CD4-positive, alpha-beta T cell treated with Interleukin-15 for 4 hours (primary cell): Measurements from ENCODE around the gene OXNAD1.

Source experiments
- DNase-seq: peaks from one replicate; pipeline ENCODE4 v3.0.0-alpha.2; 2020; ENCODE audit warnings: low spot score

OXNAD1 gene

GRCh38 chr3:16247282-16248061 lies 17.5 kb upstream of the OXNAD1 start:
- peak; percentile 82 for DNase-seq

- DNase-seq, result no peak
Observed at GRCh38 chr3:16248556-16248955, 16.5 kb upstream of the OXNAD1 start.

DNA sequence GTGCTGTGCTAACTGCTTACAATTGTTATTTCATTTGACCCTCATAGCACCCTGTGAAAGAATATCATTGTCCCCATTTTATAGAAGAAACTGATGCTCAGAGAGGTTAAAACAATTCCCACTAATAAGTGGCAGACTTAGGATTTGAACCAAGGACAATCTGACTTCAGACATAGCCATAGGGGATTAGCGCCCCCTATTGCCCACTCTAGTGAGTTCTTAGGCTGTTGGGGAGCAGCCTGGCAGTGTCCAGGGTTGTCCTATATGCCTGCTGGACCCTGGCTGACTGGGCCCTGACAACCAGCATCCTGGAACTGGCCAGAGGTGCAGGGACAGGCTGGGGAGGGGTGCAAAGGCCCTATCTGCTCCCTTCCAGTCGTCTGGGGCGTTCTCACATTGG lies 15.7 kb upstream of the OXNAD1 start:
- DNase-seq, result no peak

DNA sequence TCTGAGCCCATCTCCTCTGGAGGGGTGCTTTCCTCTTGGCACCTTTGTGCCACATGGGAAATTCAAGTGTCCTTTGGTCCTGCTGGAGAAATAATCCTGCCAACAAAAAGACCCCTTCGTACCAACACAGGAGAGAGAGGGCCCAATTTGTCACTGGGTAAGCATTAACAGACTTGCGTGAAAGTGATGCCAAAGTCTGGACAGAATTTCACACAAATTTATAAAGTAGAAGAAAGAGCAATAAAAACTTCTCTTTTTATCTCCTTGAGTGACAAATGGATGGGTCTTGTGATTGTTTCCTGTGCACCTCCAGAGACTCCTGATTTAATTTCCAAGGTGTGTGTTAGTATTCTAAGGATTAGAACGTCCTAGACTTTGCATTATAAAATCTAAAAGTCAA lies 15.1 kb upstream of the OXNAD1 start:
- DNase-seq, result no peak

- no peak for DNase-seq
Observed at GRCh38 chr3:16251316-16252085, 13.5 kb upstream of the OXNAD1 start.

DNA sequence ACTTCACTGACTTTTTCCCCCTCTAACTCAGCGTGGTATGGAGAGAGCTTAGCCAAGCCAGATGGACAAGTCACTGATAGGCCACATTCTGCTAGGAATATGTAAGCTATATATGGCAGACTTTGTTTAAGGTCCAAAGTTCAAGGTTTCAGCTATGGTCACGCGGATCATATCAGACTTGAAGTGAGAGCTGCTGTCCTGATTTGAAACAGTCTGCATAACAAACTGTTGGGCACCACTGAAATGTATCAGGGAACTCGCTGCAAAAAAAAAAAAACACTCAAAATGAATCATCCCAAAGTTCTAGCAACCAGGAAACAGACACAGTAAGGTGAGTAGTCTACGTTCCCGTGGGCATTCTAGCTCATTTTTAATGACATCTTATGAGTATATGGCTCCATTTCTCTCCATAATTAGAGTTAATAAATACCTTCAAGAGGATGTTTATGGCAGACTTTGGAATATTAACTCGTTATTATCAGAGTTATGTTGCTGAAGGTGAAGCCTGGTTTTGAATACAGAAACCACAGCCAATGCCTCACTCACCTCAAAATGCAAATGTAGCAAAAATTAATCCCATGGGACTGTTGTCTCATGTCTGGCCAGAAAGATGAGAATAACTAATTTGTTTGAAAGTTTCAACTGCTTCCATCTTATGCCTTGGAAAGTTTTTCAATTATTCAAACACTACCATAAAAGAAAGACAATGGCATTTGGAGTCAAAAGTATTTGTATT lies 12.6 kb upstream of the OXNAD1 start:
- DNase-seq, result no peak

GRCh38 chr3:16252988-16253387 lies 12.0 kb upstream of the OXNAD1 start:
- DNase-seq, result no peak

DNA sequence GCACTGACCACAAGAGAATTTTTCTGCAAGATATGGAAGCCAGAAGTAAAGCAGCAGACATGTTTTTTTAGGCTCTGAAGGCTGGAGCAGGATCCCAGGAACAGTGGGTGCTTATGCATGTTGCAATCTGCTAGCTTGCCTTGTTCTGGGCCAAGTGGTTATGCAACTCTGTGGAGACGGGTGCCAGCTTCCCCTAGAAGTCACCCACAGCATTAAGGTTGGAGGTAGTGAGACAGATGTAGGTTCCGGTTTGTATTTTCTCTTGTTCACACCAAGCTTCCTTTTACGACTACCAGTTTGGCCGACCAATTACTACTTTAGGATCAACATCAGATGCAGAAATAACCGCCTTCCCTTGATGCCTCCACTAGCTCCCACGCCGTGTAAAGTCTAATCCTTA lies 11.4 kb upstream of the OXNAD1 start:
- DNase-seq, result no peak

DNA sequence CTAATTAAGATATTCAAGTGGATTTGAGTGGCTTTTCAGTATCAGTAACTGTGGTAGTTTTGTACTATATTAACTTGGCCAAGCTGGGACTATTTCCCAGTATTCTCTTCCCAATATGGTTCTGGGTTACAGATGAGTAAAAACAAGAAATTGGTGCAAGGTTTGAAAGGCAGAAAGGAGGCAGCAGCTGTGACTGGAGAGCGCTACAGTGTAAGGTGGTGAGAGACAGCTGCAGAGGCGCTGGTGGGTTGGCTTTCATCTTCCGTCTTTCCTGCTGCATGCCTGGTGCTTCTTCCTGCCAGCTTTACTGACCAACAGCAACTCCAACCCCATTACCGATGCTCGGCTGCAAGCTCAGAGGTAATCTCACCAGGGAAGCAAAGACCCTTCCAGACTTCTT lies 10.1 kb upstream of the OXNAD1 start:
- no peak for DNase-seq

DNA sequence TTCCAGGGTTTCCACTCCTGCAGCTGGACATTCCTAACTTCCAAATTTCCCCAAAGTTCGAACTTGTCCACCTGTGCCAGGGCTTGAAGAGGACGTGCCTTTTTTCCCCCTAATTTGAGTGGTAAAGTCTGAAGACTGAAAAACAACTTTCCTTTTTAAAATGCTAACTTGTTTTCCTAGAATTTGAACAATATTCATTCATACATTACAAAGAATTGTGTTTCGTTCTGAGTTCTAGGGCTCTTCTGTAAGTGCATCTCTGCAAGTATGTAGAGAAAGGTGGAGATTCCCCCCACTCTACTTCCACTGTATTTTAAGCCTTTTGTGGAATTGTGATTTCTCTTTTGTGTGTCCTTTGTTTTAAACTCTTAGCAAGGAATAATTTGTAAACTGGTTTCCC lies 9.7 kb upstream of the OXNAD1 start:
- DNase-seq, result no peak

DNA sequence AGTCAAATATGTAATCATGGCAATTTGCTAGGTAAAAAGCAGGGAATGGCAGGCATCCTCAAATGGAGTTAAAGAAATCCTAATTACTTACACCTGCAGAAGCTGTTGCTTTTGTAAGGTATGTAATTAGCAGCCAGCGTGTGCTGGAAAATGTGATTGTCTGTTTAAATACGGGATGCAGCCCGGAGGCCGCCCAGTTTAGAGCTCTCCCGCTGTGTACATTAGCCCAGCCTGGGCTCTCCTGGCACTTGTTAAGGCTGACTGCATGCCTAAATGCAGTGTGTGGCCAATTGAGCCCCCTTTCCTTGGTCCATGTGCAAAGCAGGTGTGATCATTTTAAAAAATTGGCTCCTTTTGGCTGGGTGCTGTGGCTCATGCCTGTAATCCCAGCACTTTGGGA lies 9.3 kb upstream of the OXNAD1 start:
- no peak for DNase-seq

DNA sequence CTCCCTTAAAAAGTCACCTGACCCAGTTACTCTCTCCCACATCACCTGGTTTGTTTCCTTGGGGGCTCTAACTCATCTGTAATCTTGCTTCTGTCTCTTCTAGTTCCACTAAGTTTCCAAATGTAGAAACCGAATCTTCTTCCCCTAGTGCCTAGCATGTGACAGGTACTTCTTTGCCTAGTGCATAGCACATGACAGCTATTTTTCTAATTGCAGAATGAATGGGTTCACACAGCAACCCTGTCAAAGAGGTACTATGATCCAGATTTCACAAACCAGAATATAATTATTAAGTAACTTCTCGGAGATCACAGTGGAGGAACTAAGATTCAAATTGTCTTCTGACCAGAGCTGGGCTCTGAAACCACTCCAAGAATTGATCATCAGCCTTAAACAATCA lies 7.7 kb upstream of the OXNAD1 start:
- no peak for DNase-seq

GRCh38 chr3:16258177-16258576 lies 6.8 kb upstream of the OXNAD1 start:
- no peak for DNase-seq

DNA sequence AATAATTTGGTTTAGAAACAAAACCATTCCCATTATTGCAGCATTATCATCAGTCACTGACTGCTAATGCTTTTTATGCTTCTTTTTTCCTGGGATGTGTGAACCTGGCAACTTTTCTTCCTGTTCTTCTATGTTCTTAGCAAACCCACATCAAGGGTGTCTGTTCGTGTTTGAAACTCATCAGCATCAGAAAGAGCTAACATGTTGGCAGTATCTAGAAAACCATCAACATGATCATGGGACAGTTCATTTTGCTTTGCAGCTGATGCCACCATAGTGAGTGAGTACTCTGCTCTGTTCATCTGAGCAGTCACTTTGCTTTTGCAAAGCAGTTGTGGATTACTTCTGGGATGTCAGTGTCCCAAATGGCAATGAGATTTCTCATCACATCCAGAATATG lies 6.1 kb upstream of the OXNAD1 start:
- DNase-seq, result no peak

DNA sequence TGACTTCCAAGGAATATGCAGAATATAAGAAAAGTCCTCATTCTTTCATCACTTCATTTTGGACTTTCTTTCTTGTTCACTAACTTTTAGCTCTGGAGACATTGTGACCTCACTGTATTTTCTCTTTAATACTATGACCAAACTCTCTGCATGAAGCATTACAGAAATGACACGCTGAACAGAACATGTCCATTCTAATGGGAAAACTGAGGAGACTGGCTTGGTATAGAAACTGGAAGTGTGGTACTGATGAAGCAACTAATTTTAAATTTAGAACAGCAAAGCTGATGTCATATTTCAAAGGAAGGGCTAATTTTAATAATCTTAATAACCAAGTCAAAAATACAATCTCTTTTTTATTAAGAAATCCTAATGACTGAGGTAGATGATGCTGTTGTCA lies 5.0 kb upstream of the OXNAD1 start:
- DNase-seq, result no peak

DNA sequence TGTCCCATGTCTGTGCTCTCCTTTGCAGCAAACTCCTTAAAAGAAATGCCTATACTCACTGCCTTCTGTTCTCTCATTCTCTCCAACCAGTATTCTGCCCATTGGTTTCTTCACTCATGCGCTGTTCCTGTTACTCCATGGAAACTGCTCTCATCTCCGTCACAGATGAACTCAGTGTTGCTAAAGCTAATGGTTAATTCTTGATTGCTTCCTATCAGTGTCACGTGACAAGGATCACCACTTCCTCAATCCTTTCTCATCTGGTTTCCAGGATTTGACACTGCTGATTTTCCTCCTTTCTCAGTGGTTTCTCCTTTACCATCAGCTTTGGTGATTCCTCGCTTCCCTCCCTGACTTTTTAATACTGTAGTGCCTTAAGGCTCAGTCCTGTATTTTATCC lies 2.8 kb upstream of the OXNAD1 start:
- DNase-seq, result no peak

DNA sequence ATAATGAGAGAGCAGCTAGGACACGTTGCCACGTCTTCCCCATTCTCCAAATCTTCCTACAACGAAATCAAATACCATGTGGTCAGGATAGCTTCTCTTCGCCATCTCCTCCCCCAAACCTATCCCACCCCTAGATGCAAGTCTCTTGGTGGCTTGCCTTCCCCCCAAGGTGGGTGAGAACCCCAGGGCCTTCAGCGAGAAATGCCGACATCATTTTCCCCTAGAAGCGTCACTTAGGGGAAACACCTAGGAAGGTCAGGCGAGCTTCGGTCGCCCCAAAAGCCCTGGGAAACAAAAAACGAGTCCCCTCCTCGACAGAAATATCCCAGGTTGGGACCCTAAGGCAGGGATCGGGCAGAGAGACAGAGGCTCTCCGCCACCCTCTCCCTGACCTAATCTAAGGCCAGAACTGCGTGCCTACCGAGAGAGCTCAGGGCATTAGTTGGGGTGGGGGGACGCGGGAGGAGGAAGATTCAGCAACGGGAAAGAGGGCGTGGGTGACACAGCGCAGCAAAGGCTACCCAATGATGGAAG lies 771 bp upstream of the OXNAD1 start:
- DNase-seq, result no peak

DNA sequence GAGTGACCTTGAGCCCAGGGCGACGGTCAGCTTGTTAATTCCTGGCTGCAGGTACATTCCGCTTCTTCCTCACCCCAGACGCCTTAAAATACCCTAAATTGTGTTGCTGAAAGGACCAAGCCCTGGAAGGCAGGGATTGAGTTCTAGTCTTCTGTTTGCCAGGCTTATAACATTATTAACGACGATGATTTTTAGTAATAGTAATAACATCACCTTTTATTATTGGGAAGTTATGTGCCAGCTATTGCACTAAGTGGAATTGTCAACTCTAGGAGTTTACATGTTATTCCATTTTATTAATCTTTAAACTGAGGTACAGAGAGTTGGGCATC lies 409 bp downstream of the OXNAD1 start:
- no peak for DNase-seq

DNA sequence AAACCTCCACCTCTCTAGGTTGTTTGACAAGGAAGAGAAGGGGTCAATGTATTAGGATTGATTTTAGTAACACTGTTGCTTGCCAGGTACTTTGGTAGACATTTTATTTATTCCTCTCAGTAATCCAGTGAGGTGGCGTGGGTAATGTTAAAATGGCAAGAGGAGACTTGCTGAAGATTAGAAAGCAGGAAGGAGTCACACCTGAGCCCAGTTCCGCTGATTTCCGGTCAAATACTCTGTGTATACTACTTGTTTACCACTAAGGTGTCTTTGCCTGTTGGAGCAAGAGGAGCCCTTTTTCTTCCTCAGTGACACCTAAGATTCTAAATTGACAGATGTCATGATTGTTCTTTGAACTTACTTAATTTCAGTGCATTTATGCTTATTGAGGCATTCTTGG lies 1.7 kb downstream of the OXNAD1 start:
- DNase-seq, result no peak

DNA sequence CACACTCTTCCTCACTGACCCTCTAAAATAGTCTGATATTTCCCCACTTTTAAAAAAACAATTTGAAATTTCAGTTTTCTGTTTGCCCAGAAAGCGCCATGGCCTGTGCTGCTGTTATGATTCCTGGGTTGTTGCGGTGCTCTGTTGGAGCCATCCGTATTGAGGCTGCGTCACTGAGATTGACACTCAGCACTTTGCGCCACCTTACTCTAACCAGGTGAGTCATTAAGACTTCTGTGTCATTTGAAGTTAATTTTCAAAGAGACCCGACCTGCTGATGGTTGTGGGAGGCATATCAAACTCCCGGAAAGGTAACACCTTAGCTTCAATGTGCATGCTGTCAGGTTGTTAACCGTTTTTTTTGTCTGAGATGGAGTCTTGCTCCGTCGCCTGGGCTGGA lies 5.8 kb downstream of the OXNAD1 start:
- DNase-seq, result no peak

GRCh38 chr3:16272588-16272987 lies 7.6 kb downstream of the OXNAD1 start:
- no peak for DNase-seq

DNA sequence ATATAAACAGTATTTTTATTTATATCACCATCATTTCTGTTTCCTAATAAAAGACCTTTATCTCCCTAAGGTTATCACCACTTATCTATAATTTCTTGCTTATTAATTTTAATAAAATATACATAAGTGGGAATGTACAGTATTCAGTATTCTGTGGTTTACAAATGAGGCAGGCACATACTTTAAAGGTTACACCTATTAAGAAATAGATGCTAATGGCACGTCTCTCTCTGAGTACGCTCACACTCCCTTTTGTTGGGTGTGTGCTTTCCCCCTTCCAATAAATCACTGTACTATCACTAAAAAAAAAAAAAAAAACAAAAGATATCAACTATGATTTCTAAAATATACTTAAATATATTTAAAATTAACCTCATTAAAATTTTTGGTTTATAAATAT lies 8.9 kb downstream of the OXNAD1 start:
- DNase-seq, result no peak

GRCh38 chr3:16277471-16277870 lies 12.5 kb downstream of the OXNAD1 start:
- no peak for DNase-seq
